ENCODE data around the gene TBL3. TPM values are rescaled to one million over a fixed set of nuclear protein-coding genes. Genes with fewer than 3 reads are reported as not detected.
"Not testable (repeated sequence)": the region's sequence is repeated elsewhere in the genome, so short reads cannot be mapped to it uniquely, and the experiment has no call there.

Gene TBL3
- total RNA-seq, 1 experiment from 2014 or later, result 31.8 TPM

- Histone ChIP-seq H3K27me3 (no peaks in the 10 kb centered on the region), H3K36me3 (peaks cover 33% of the 10 kb centered on the region), H3K4me3 (no peak overlapping the region), H3K4me1 (peaks cover 23% of the 10 kb centered on the region), H3K27ac (peak overlapping the region; percentile 62), H3K9me3 (replicated peaks) (no peaks in the 10 kb centered on the region)
- DNase-seq, result peak; percentile 97 to 98
Observed at GRCh38 chr16:2003827-2004641, 32.2 kb downstream of the TBL3 start.

- Histone ChIP-seq H3K36me3 (peaks cover 32% of the 10 kb centered on the region), H3K27ac (peak overlapping the region; percentile 62), H3K4me3 (no peak overlapping the region), H3K4me1 (peaks cover 23% of the 10 kb centered on the region), H3K9me3 (replicated peaks) (no peaks in the 10 kb centered on the region), H3K27me3 (no peaks in the 10 kb centered on the region)
- DNase-seq, result peak; percentile 47 to 50
Observed at GRCh38 chr16:2004795-2005517, 33.1 kb downstream of the TBL3 start.

GRCh38 chr16:2005646-2006045 lies 33.8 kb downstream of the TBL3 start:
- Histone ChIP-seq H3K27me3 (no peaks in the 10 kb centered on the region), H3K36me3 (peaks cover 26% of the 10 kb centered on the region), H3K9me3 (replicated peaks) (no peaks in the 10 kb centered on the region), H3K27ac (no peak overlapping the region), H3K4me3 (no peak overlapping the region), H3K4me1 (peaks cover 28% of the 10 kb centered on the region)
- no peak for DNase-seq

GRCh38 chr16:2006317-2006716 lies 34.5 kb downstream of the TBL3 start:
- Histone ChIP-seq H3K4me3 (no peak overlapping the region), H3K27me3 (no peaks in the 10 kb centered on the region), H3K9me3 (replicated peaks) (no peaks in the 10 kb centered on the region), H3K27ac (no peak overlapping the region), H3K4me1 (peaks cover 28% of the 10 kb centered on the region), H3K36me3 (peaks cover 26% of the 10 kb centered on the region)
- no peak for DNase-seq

GRCh38 chr16:2007081-2007836 lies 35.4 kb downstream of the TBL3 start:
- H3K4me1 ChIP-seq, result peaks cover 28% of the 10 kb centered on the region
- no peaks in the 10 kb centered on the region for H3K9me3 ChIP-seq (replicated peaks)
- peaks cover 17% of the 10 kb centered on the region for H3K36me3 ChIP-seq
- no peak overlapping the region for H3K27ac ChIP-seq
- no peak overlapping the region for H3K4me3 ChIP-seq
- DNase-seq, result no peak
- no peaks in the 10 kb centered on the region for H3K27me3 ChIP-seq

GRCh38 chr16:2008009-2008526 lies 36.2 kb downstream of the TBL3 start:
- H3K4me1 ChIP-seq, result peaks cover 28% of the 10 kb centered on the region
- H3K4me3 ChIP-seq, result peak overlapping the region; percentile 71; the same call in 1 of the 2 replicates
- H3K27ac ChIP-seq, result no peak overlapping the region

GRCh38 chr16:2008631-2009163 lies 36.8 kb downstream of the TBL3 start:
- Histone ChIP-seq H3K4me3 (peak overlapping the region; percentile 71), H3K4me1 (peaks cover 28% of the 10 kb centered on the region)
- no peak for DNase-seq

More at GRCh38 chr16:2008009-2008526, 36.2 kb downstream of the TBL3 start:
- no peak for DNase-seq
- Histone ChIP-seq H3K36me3 (peaks cover 9% of the 10 kb centered on the region), H3K9me3 (replicated peaks) (no peaks in the 10 kb centered on the region), H3K27me3 (no peaks in the 10 kb centered on the region)

GRCh38 chr16:2009164-2009711 lies 37.4 kb downstream of the TBL3 start:
- peak overlapping the region; percentile 71 for H3K4me3 ChIP-seq
- 0 out of 2 replicates have a peak, but pooled peaks cover 6% of the 10 kb centered on the region for H3K36me3 ChIP-seq
- H3K9me3 ChIP-seq (replicated peaks), result no peaks in the 10 kb centered on the region
- H3K27ac ChIP-seq, result peak overlapping the region; percentile 40; the same call in 1 of the 2 replicates
- H3K4me1 ChIP-seq, result peaks cover 25% of the 10 kb centered on the region
- no peak for DNase-seq
- H3K27me3 ChIP-seq, result no peaks in the 10 kb centered on the region

More at GRCh38 chr16:2008631-2009163, 36.8 kb downstream of the TBL3 start:
- Histone ChIP-seq H3K27me3 (no peaks in the 10 kb centered on the region), H3K27ac (peak overlapping the region; percentile 40; the same call in 1 of the 2 replicates), H3K36me3 (0 out of 2 replicates have a peak, but pooled peaks cover 6% of the 10 kb centered on the region), H3K9me3 (replicated peaks) (no peaks in the 10 kb centered on the region)

GRCh38 chr16:2009791-2010510 lies 38.1 kb downstream of the TBL3 start, which contains the start of gene ZNF598:
Gene ZNF598, minus strand, starts transcription at chr16:2009821.
- Histone ChIP-seq H3K36me3 (0 out of 2 replicates have a peak, but pooled peaks cover 6% of the 10 kb centered on the region), H3K4me3 (peak within 1 kb of the TSS; percentile 71), H3K27ac (peak within 1 kb of the TSS; percentile 78), H3K9me3 (replicated peaks) (no peaks in the 10 kb centered on the region), H3K27me3 (no peaks in the 10 kb centered on the region), H3K4me1 (peaks cover 18% of the 10 kb centered on the region)
- peak; percentile 79 to 87 for DNase-seq

- not testable (repeated sequence) for H3K36me3 ChIP-seq; H3K27ac ChIP-seq; DNase-seq; H3K4me3 ChIP-seq; H3K9me3 ChIP-seq (replicated peaks); H3K27me3 ChIP-seq
- H3K4me1 ChIP-seq, result peaks cover 28% of the 10 kb centered on the region
Observed at GRCh38 chr16:2011726-2012125, 39.9 kb downstream of the TBL3 start.

- Histone ChIP-seq H3K27ac (no peak overlapping the region), H3K27me3 (no peaks in the 10 kb centered on the region), H3K4me3 (no peak overlapping the region), H3K4me1 (peaks cover 21% of the 10 kb centered on the region), H3K36me3 (no peaks in the 10 kb centered on the region), H3K9me3 (replicated peaks) (no peaks in the 10 kb centered on the region)
- no peak for DNase-seq
Observed at GRCh38 chr16:2013527-2013926, 41.7 kb downstream of the TBL3 start.

- Histone ChIP-seq H3K4me1 (peaks cover 15% of the 10 kb centered on the region), H3K9me3 (replicated peaks) (no peaks in the 10 kb centered on the region), H3K27ac (no peak overlapping the region), H3K4me3 (no peak overlapping the region), H3K27me3 (peaks cover 8% of the 10 kb centered on the region; the same call in 1 of the 2 replicates), H3K36me3 (no peaks in the 10 kb centered on the region)
- no peak for DNase-seq
Observed at GRCh38 chr16:2015117-2015946, 43.5 kb downstream of the TBL3 start.

GRCh38 chr16:2015947-2016208 lies 44.0 kb downstream of the TBL3 start:
- H3K27ac ChIP-seq, result no peak overlapping the region
- peaks cover 12% of the 10 kb centered on the region for H3K4me1 ChIP-seq
- peaks cover 8% of the 10 kb centered on the region; the same call in 1 of the 2 replicates for H3K27me3 ChIP-seq
- H3K36me3 ChIP-seq, result no peaks in the 10 kb centered on the region
- no peak overlapping the region for H3K4me3 ChIP-seq
- no peak for DNase-seq
- no peaks in the 10 kb centered on the region for H3K9me3 ChIP-seq (replicated peaks)

Data from SJCRH30 (cell line).